Hematopoietic multipotent progenitor cell treated with erythropoietin and hydrocortisone succinate and interleukin-3 and kit ligand, for 6 days (in vitro differentiated cells): ENCODE measurements around the gene RCAN3.

ENCODE experiments used
- DNase-seq: peaks from one replicate; pipeline ENCODE4 v3.0.0-alpha.2; 2015

The RCAN3 gene

DNA sequence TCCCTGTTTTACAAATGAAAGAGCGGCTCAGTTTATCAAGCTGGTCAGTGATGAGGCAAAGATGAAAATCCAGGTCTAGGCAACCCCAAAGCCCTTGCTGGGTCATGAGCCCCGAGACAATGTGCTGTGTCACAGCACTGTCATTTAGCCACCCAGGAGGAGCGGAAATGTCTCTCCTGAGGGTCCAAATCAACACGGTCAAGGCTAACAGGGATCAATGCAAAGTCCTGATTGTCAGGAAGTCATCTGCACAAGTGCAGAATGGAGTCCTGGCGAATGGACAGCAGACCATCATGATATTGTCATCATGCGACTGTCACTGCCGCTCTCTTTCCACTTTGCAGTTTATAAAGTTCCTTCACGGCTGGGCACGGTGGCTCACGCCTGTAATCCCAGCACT lies 83.5 kb downstream of the RCAN3 start:
- no peak for DNase-seq

DNA sequence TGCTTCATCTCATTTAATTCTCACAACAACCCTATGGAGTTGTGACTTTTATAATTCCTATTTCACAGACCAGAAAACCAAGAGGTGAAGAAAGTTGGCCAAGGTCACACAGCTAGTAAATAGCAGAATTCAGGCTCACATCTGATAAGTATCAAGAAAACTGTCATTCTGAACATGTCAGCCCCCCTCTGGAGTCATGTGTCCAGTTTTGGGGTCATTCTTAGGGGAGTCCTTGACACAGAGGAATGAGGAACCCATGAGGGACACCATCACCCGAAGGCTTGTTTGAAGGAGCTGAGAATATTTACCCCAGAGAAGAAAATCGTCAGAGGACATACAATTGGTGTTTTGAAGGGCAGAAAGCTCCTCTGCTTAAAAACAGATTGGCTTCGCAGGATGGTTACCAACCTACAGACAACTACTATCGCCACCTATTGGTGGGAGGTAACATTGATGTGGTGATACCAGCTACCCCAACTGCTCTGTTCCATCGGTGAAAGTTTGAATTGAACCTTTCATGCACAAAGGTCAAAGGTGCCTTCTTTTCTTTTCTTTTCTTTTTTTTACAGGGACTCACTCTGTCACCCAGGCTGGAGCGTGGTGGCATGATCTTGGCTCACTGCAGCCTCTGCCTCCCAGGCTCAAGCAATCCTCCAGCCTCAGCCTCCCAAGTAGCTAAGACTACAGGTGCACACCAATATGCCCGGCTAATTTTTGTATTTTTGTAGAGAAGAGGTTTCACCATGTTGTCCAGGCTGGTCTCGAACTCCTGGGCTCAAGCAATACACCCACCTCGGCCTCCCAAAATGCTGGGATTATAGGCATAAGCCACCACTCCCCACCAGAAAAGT lies 84.6 kb downstream of the RCAN3 start:
- DNase-seq: peak; percentile 89

- no peak for DNase-seq
Observed at GRCh38 chr1:24588573-24588972, 85.9 kb downstream of the RCAN3 start.

DNA sequence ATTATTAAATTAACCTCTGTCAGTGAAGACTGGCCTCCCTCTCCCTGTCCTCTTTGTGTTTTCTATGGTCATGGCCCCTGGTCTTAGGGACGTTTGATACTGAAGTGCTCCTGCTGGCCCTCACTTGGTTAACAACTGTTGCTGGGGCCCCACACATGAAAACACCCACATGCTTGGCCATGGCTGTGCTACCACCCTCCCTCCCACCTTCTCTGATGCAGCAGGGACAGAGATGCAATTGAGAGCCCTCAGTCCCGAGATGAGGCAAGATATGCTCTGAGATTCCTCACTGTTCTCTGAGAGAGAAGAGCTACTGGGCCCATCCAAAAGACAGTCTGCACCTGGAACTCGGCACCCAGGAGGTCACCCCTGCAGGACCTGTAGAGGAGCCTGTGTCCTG lies 86.6 kb downstream of the RCAN3 start:
- no peak for DNase-seq
